ENCODE measurements around the gene LRRC38.

DNA sequence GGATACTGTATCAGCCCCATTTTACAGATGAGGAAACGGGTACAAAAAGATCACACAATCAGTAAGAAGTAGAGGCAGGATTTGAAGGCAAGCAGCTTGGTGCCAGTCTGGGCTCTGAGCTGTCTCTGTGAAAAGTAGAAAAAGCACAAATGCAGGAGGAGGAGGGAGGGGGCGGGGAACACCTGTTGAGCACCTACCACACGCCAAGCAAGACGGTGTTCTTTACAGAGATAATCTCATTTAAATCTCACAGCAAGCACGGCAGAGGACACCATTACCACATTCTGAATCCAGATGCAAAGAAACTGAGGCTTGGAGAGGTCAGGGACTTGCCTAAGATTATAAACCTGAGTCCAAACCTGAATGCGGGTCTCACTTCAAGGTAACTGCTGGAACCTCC is 3.3 kb downstream of the LRRC38 start:
- TF ChIP-seq, protein P1, sequence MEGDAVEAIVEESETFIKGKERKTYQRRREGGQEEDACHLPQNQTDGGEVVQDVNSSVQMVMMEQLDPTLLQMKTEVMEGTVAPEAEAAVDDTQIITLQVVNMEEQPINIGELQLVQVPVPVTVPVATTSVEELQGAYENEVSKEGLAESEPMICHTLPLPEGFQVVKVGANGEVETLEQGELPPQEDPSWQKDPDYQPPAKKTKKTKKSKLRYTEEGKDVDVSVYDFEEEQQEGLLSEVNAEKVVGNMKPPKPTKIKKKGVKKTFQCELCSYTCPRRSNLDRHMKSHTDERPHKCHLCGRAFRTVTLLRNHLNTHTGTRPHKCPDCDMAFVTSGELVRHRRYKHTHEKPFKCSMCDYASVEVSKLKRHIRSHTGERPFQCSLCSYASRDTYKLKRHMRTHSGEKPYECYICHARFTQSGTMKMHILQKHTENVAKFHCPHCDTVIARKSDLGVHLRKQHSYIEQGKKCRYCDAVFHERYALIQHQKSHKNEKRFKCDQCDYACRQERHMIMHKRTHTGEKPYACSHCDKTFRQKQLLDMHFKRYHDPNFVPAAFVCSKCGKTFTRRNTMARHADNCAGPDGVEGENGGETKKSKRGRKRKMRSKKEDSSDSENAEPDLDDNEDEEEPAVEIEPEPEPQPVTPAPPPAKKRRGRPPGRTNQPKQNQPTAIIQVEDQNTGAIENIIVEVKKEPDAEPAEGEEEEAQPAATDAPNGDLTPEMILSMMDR (IDR thresholded peaks at IDR 0.05) = no peak
- no peak for TF ChIP-seq EZH2 (IDR thresholded peaks at IDR 0.05; ENCODE audit: borderline replicate concordance, insufficient read depth, low read depth, low read length, poor library complexity, severe bottlenecking)

All from B cell (primary cell).